Right lobe of liver (tissue), 4 donors: Measurements from ENCODE around the gene ANKRD33B.
"Not testable (repeated sequence)": the region's sequence is repeated elsewhere in the genome, so short reads cannot be mapped to it uniquely, and the experiment has no call there.

Experiments used
- CTCF ChIP-seq, 4 donors: fragments of 200-600 bp in 3 of 4; fragments of 450-650 bp in 1 of 4; IDR thresholded peaks; one replicate each; pipeline versions ENCODE4 v1.5.1 to v1.8.0; 2016 to 2022; ENCODE audit warnings: antibody characterized with exemption in 4 of 4, mild to moderate bottlenecking in 2 of 4
- POLR2A ChIP-seq: fragments of 450-650 bp; IDR thresholded peaks from one replicate; pipeline ENCODE4 v1.6.1; 2017; ENCODE audit warnings: antibody characterized with exemption, mild to moderate bottlenecking
- donor health status: DM: no; HTN: no; CAD: no.
- donor health status: DM: no; HTN: no; CAD: no.
- donor health status: DM: no; HTN: yes; CAD: no.

DNA sequence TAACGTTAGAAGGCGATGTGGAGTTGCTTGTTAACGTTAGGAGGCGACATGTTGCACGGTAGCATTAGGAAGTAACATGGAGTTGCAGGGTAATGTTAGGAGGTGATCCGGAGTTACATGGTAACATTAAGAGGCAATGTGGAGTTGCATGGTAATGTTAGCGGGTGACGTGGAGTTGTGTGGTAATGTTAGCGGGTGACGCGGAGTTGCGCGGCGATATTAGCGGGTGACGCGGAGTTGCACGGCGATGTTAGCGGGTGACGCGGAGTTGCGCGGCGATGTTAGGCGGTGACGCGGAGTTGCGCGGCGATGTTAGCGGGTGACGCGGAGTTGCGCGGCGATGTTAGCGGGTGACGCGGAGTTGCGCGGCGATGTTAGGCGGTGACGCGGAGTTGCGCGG, 74.9 kb downstream of the ANKRD33B start:
- TF ChIP-seq CTCF (IDR thresholded peaks at IDR 0.05); POLR2A: not testable (repeated sequence)
